Breast epithelium (tissue), 3 donors: ENCODE data around the gene NIFK.

ENCODE experiments used
- POLR2AphosphoS5 ChIP-seq, 3 donors: sonication (generic); formaldehyde crosslinking; IDR thresholded peaks; one replicate each; pipeline ENCODE4 v1.6.1; 2017; ENCODE audit warnings: antibody characterized with exemption in 3 of 3
- TF ChIP-seq, protein P1 (sequence below), 3 donors: fragments of 450-650 bp; IDR thresholded peaks; one replicate each; pipeline ENCODE4 v1.5.1; 2016 to 2017; ENCODE audit warnings: antibody characterized with exemption in 3 of 3, mild to moderate bottlenecking in 3 of 3, moderate library complexity in 3 of 3

- TF ChIP-seq, protein P1, sequence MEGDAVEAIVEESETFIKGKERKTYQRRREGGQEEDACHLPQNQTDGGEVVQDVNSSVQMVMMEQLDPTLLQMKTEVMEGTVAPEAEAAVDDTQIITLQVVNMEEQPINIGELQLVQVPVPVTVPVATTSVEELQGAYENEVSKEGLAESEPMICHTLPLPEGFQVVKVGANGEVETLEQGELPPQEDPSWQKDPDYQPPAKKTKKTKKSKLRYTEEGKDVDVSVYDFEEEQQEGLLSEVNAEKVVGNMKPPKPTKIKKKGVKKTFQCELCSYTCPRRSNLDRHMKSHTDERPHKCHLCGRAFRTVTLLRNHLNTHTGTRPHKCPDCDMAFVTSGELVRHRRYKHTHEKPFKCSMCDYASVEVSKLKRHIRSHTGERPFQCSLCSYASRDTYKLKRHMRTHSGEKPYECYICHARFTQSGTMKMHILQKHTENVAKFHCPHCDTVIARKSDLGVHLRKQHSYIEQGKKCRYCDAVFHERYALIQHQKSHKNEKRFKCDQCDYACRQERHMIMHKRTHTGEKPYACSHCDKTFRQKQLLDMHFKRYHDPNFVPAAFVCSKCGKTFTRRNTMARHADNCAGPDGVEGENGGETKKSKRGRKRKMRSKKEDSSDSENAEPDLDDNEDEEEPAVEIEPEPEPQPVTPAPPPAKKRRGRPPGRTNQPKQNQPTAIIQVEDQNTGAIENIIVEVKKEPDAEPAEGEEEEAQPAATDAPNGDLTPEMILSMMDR (IDR thresholded peaks at IDR 0.05): no peak
- no peak for TF ChIP-seq POLR2AphosphoS5 (IDR thresholded peaks at IDR 0.05)
Observed at GRCh38 chr2:121723316-121723715, 13.4 kb downstream of the NIFK start.
